HepG2 (cell line): ENCODE data around the gene SEPHS2. TPM values are rescaled to one million over a fixed set of nuclear protein-coding genes. Genes with fewer than 3 reads are reported as not detected.

ENCODE experiments used
- ATAC-seq: fragments of 200-7000 bp; cut with Tn5 transposase; 3 replicates; pipeline ENCODE4 v1.9.1; 2020; ENCODE audit warnings: mild to moderate bottlenecking, moderate library complexity
- BruUV-seq: library from RNA; stranded (reverse); fragments of 400-500 nt; replicated peaks from 2 replicates; lab custom pipeline; 2021; lab: Mats Ljungman, UMichigan
- CTCF ChIA-PET: fragments of 300-600 bp; formaldehyde crosslinking; extraction: SDS; loops from one replicate; lab custom pipeline; 2021; ENCODE audit warnings: low total read pairs, inconsistent platforms, low intra/inter-chr PET ratio; lab: Yijun Ruan, JAX
- POLR2A ChIA-PET: fragments of 350-600 bp; sonication (Branson Sonifier 250); formaldehyde crosslinking; loops from one replicate; lab custom pipeline; 2020; ENCODE audit warnings: antibody characterized with exemption, inconsistent platforms; lab: Yijun Ruan, JAX
- DNase-seq: peaks from one replicate; pipeline ENCODE4 v3.0.0-alpha.2; 2015; ENCODE audit warnings: low spot score
- FAIRE-seq: peaks from 3 replicates; lab custom pipeline; 2011; peaks lifted over from hg19 to GRCh38; lab: Jason Lieb, UNC
- H2AFZ ChIP-seq: one replicate; pipeline ENCODE4 v1.6.1; 2011; ENCODE audit warnings: low read length, inconsistent platforms
- H3K27ac ChIP-seq: fragments of 300-600 bp; 3 replicates; pipeline ENCODE4 v1.8.0; 2011; ENCODE audit warnings: mixed run types, mild to moderate bottlenecking, mixed read lengths, low read length, inconsistent platforms; ENCODE audit not compliant: insufficient read depth; ENCODE audit errors: extremely low read length
- H3K27me3 ChIP-seq, 2 experiments: fragments of 200-600 bp in 1 of 2; 2 replicates in 1 of 2; 3 replicates in 1 of 2; pipeline versions ENCODE4 v1.6.0 to v1.8.0; 2011; ENCODE audit warnings: low read length in 2 of 2, mild to moderate bottlenecking in 2 of 2, moderate library complexity in 2 of 2, inconsistent platforms in 1 of 2; ENCODE audit not compliant: insufficient read depth in 2 of 2, control insufficient read depth in 1 of 2
- H3K36me3 ChIP-seq, 2 experiments: fragments of 200-600 bp in 1 of 2; replicated peaks in 1 of 2; 2 replicates in 1 of 2; 3 replicates in 1 of 2; pipeline versions ENCODE4 v1.5.1 to v1.8.0; 2011; ENCODE audit warnings: low read length in 2 of 2, inconsistent platforms in 1 of 2; ENCODE audit not compliant: insufficient read depth in 2 of 2, control insufficient read depth in 1 of 2
- H3K4me1 ChIP-seq: 2 replicates; pipeline ENCODE4 v1.5.1; 2012; ENCODE audit warnings: low read length, inconsistent platforms; ENCODE audit not compliant: insufficient read depth
- H3K4me2 ChIP-seq: 2 replicates; pipeline ENCODE4 v1.6.0; 2011; ENCODE audit warnings: low read depth, low read length, inconsistent platforms
- H3K4me3 ChIP-seq, 3 experiments: fragments of 200-600 bp in 1 of 3; sonication (generic), shearing (Covaris generic) in 1 of 3; replicated peaks in 1 of 3; 2 replicates each; pipeline ENCODE4 v1.5.1; 2011 to 2016; ENCODE audit warnings: low read length in 3 of 3, inconsistent platforms in 2 of 3, low read depth in 2 of 3, mild to moderate bottlenecking in 2 of 3, control low read depth in 1 of 3, mixed read lengths in 1 of 3; ENCODE audit not compliant: insufficient read depth in 1 of 3
- H3K79me2 ChIP-seq: one replicate; pipeline ENCODE4 v1.6.1; 2011; ENCODE audit warnings: low read length, inconsistent platforms; ENCODE audit not compliant: insufficient read depth
- H3K9ac ChIP-seq: 2 replicates; pipeline ENCODE4 v1.6.0; 2011; ENCODE audit warnings: mild to moderate bottlenecking, low read depth, low read length, inconsistent platforms; ENCODE audit not compliant: insufficient read depth
- H3K9me3 ChIP-seq: 2 replicates; pipeline ENCODE4 v1.5.1; 2012; ENCODE audit warnings: mild to moderate bottlenecking, low read length
- H4K20me1 ChIP-seq: 2 replicates; pipeline ENCODE4 v1.6.0; 2011; ENCODE audit warnings: inconsistent platforms, mild to moderate bottlenecking, low read length, moderate library complexity; ENCODE audit not compliant: insufficient read depth
- AKNA ChIP-seq: sonication (generic); formaldehyde crosslinking; IDR thresholded peaks from 2 replicates; pipeline ENCODE4 v1.4.0; 2020; ENCODE audit warnings: missing genetic modification reagents, borderline replicate concordance
- BRD4 ChIP-seq: sonication (generic); formaldehyde crosslinking; IDR thresholded peaks from 2 replicates; pipeline ENCODE4 v1.4.0; 2020; ENCODE audit warnings: missing genetic modification reagents
- E2F1 ChIP-seq: sonication (generic); formaldehyde crosslinking; IDR thresholded peaks from 2 replicates; pipeline ENCODE4 v1.5.0; 2020; ENCODE audit warnings: missing genetic modification reagents
- FOXK2 ChIP-seq: fragments of 450-650 bp; IDR thresholded peaks from 2 replicates; pipeline ENCODE4 v1.6.1; 2016
- ISX ChIP-seq: sonication (generic); formaldehyde crosslinking; conservative IDR thresholded peaks from 2 replicates; pipeline ENCODE4 v1.5.0; 2020; ENCODE audit warnings: missing genetic modification reagents
- MAFF ChIP-seq: IDR thresholded peaks from 2 replicates; pipeline ENCODE4 v1.6.1; 2011; ENCODE audit warnings: low read depth, low read length, improper control_type of control experiment
- SOX6 ChIP-seq, 2 experiments: fragments of 450-650 bp in 1 of 2; sonication (generic) in 1 of 2; formaldehyde crosslinking in 1 of 2; IDR thresholded peaks; 2 replicates each; pipeline versions ENCODE4 v1.4.0 to v1.6.1; 2017 to 2020; ENCODE audit warnings: antibody characterized with exemption in 1 of 2, mild to moderate bottlenecking in 1 of 2, missing genetic modification reagents in 1 of 2
- TBX2 ChIP-seq: sonication (generic); formaldehyde crosslinking; IDR thresholded peaks from 2 replicates; pipeline ENCODE4 v1.5.0; 2020; ENCODE audit warnings: missing genetic modification reagents, mild to moderate bottlenecking, borderline replicate concordance
- ZFP36L1 ChIP-seq: sonication (generic); formaldehyde crosslinking; IDR thresholded peaks from 2 replicates; pipeline ENCODE4 v1.8.0; 2022; ENCODE audit warnings: mild to moderate bottlenecking, missing genetic modification reagents, moderate library complexity
- ZNF138 ChIP-seq: sonication (generic); formaldehyde crosslinking; IDR thresholded peaks from 2 replicates; pipeline ENCODE4 v1.5.0; 2020; ENCODE audit warnings: mild to moderate bottlenecking, low read depth, missing genetic modification reagents
- ZNF264 ChIP-seq: sonication (generic); formaldehyde crosslinking; IDR thresholded peaks from 2 replicates; pipeline ENCODE4 v1.4.0; 2020; ENCODE audit warnings: missing genetic modification reagents
- ZNF33B ChIP-seq: sonication (generic); formaldehyde crosslinking; IDR thresholded peaks from 2 replicates; pipeline ENCODE4 v1.5.1; 2020; ENCODE audit warnings: mild to moderate bottlenecking, missing genetic modification reagents
- ZNF576 ChIP-seq: sonication (generic); formaldehyde crosslinking; IDR thresholded peaks from 2 replicates; pipeline ENCODE4 v1.4.0; 2020; ENCODE audit warnings: mild to moderate bottlenecking, missing genetic modification reagents
- ZNF670 ChIP-seq: sonication (generic); formaldehyde crosslinking; IDR thresholded peaks from 2 replicates; pipeline ENCODE4 v1.8.0; 2022; ENCODE audit warnings: mild to moderate bottlenecking, missing genetic modification reagents, borderline replicate concordance
- ZNF75D ChIP-seq: sonication (generic); formaldehyde crosslinking; IDR thresholded peaks from 2 replicates; pipeline ENCODE4 v1.8.1; 2023; ENCODE audit warnings: missing genetic modification reagents, mild to moderate bottlenecking, borderline replicate concordance
- ZNF768 ChIP-seq: sonication (generic); formaldehyde crosslinking; IDR thresholded peaks from 2 replicates; pipeline ENCODE4 v1.4.0; 2020; ENCODE audit warnings: missing genetic modification reagents
- ZNF772 ChIP-seq: sonication (generic); formaldehyde crosslinking; IDR thresholded peaks from 2 replicates; pipeline ENCODE4 v1.5.0; 2020; ENCODE audit warnings: mild to moderate bottlenecking, missing genetic modification reagents
- ZSCAN25 ChIP-seq: sonication (generic); formaldehyde crosslinking; IDR thresholded peaks from 2 replicates; pipeline ENCODE4 v1.8.0; 2022; ENCODE audit warnings: mild to moderate bottlenecking, missing genetic modification reagents
- WGBS: methylation state at CpG from one replicate; pipeline ENCODE4 v1.1.6; 2017; ENCODE audit warnings: low lambda C conversion rate; 5-methylcytosine and 5-hydroxymethylcytosine counted together
- in situ Hi-C: cut with HindIII; loops from 2 replicates; pipeline ENCODE4 v1.10.0; 2017; ENCODE audit warnings: low pct_unique_long_range_greater_than_20kb; ENCODE audit not compliant: extremely low pct_ligation_motif_present
- intact Hi-C: fragments of 100-400 bp; cut with micrococcal nuclease; formaldehyde crosslinking; loops from one replicate; pipeline ENCODE4 v1.10.0; 2022; ENCODE audit not compliant: unreplicated experiment
- polyA plus RNA-seq, 8 experiments: library from polyadenylated mRNA; depleted of rRNA in 3 of 8; stranded (reverse) in 7 of 8; unstranded in 1 of 8; fragments of >200 nt; fragmentation: Illumina TruSeq in 4 of 8; extraction: Trizol in 4 of 8; gene quantifications; 2 replicates each; pipeline versions ENCODE4 v1.2.1 to v1.2.3, GENCODE V29; 2011 to 2016; ENCODE audit warnings: low read depth in 4 of 8, missing spikeins in 1 of 8, mixed read lengths in 1 of 8; ENCODE audit not compliant: insufficient read depth in 1 of 8
- total RNA-seq, 5 experiments: library from RNA; depleted of rRNA; stranded (reverse); fragments of >200 nt; fragmentation: Illumina TruSeq; extraction: Trizol; gene quantifications; 2 replicates each; pipeline ENCODE4 v1.2.3, GENCODE V29; 2016; ENCODE audit warnings: low read depth in 1 of 5

Gene SEPHS2
- total and polyA plus RNA-seq, 2 of the 13 experiments (the other 11 are each of a cell fraction or from before 2014, with no cell fraction given) = 20.7 to 127 TPM

GRCh38 chr16:30394592-30395154, 51.0 kb downstream of the SEPHS2 start:
- Histone ChIP-seq H3K4me2 (peak overlapping the region; percentile 99), H3K9ac (peak overlapping the region; percentile 83), H3K79me2 (peaks cover 17% of the 10 kb centered on the region), H3K36me3 (peaks cover 3 to 17% of the 10 kb centered on the region in 2 experiments; a peak in 4 of 5 replicates), H3K4me1 (peaks cover 31% of the 10 kb centered on the region), H3K9me3 (no peaks in the 10 kb centered on the region), H2AFZ (peak overlapping the region; percentile 9), H3K27ac (peak overlapping the region; percentile 73), H3K27me3 (no peaks in the 10 kb centered on the region), H4K20me1 (no peaks in the 10 kb centered on the region; the same call in 1 of the 2 replicates), H3K4me3 (peak overlapping the region; percentile 75 to 93 (median 75))
- ATAC-seq (peak; percentile 54), DNase-seq (no peak), FAIRE-seq (no peak)
- no TSS peak for BruUV-seq
- WGBS = 2% methylated on average over 31 of the region's 31 CpGs
- ChIA-PET CTCF (interaction anchor here (1.2 to 2.6 kb wide), 3 partner anchors 15 to 234 kb away, joined by 3 to 20 read pairs (median 4); partner anchors contain the start of gene DCTPP1), POLR2A (interaction anchor here (1.0 to 3.3 kb wide), 15 partner anchors 10 to 264 kb away, joined by 3 to 70 read pairs (median 6); partner anchors contain the start of genes CD2BP2, DCTPP1, FBRS and SEPTIN1)
- intact Hi-C loops (loop anchor here (1.0 kb wide), 4 partner anchors 15 to 39 kb away; partner anchors contain the start of gene CD2BP2), in situ Hi-C loops (no loop called here)
- TF ChIP-seq ZNF75D (CRISPR knock-in tag) (peak; percentile 71; the same call in 1 of the 2 replicates), ZNF772 (CRISPR knock-in tag) (0 out of 2 replicates have a peak, but pooled peaks have one; percentile 25), ZNF138 (CRISPR knock-in tag) (peak; percentile 53; the same call in 1 of the 2 replicates), ISX (no peak), ZFP36L1 (CRISPR knock-in tag) (no peak), MAFF (no peak), ZNF264 (CRISPR knock-in tag) (0 out of 2 replicates have a peak, but pooled peaks have one; percentile 15), FOXK2 (0 out of 2 replicates have a peak, but pooled peaks have one; percentile 17), ZNF768 (CRISPR knock-in tag) (no peak), BRD4 (CRISPR knock-in tag) (peak; percentile 19), ZNF33B (no peak), AKNA (CRISPR knock-in tag) (0 out of 2 replicates have a peak, but pooled peaks have one; percentile 34), TBX2 (peak; percentile 51), E2F1 (0 out of 2 replicates have a peak, but pooled peaks have one; percentile 2), ZNF670 (CRISPR knock-in tag) (no peak), ZNF576 (CRISPR knock-in tag) (0 out of 2 replicates have a peak, but pooled peaks have one; percentile 56), SOX6 (IDR thresholded peaks at IDR 0.05) (no peak), SOX6 (CRISPR knock-in tag; IDR thresholded peaks at IDR 0.05) (0 out of 2 replicates have a peak, but pooled peaks have one; percentile 39), ZSCAN25 (no peak; the same call in 1 of the 2 replicates)
